H1 (cell line): Measurements from ENCODE around the gene SPINT1. TPM values are rescaled to one million over a fixed set of nuclear protein-coding genes. Genes with fewer than 3 reads are reported as not detected.

Source experiments
- CTCF ChIA-PET: fragments of 300-600 bp; sonication (Branson Sonifier 250); formaldehyde crosslinking; loops from one replicate; lab custom pipeline; 2021; ENCODE audit not compliant: partially characterized antibody; lab: Charles Lee
- POLR2A ChIA-PET: fragments of 300-600 bp; sonication (Branson Sonifier 250); formaldehyde crosslinking; loops from one replicate; lab custom pipeline; 2021; ENCODE audit warnings: inconsistent platforms; ENCODE audit not compliant: partially characterized antibody; lab: Charles Lee
- DNase-seq, 2 experiments: peaks; one replicate each; pipeline versions ENCODE4 v3.0.0 to v3.0.0-alpha.2; 2010 to 2022; ENCODE audit warnings: low spot score in 2 of 2, low read depth in 1 of 2, mixed read lengths in 1 of 2
- FAIRE-seq: peaks from 2 replicates; lab custom pipeline; 2011; peaks lifted over from hg19 to GRCh38; lab: Jason Lieb, UNC
- H2AFZ ChIP-seq: 2 replicates; pipeline ENCODE4 v1.8.1; 2012; ENCODE audit warnings: low read length, inconsistent platforms
- H2AK5ac ChIP-seq: 2 replicates; pipeline ENCODE4 v1.6.1; 2013; ENCODE audit warnings: low read depth, low read length
- H2BK120ac ChIP-seq: replicated peaks from 2 replicates; pipeline ENCODE3; 2013; ENCODE audit warnings: low read depth, low read length, inconsistent platforms
- H2BK12ac ChIP-seq: 2 replicates; pipeline ENCODE4 v1.6.1; 2013; ENCODE audit warnings: low read depth, low read length
- H2BK15ac ChIP-seq: 2 replicates; pipeline ENCODE4 v1.6.1; 2013; ENCODE audit warnings: low read length
- H2BK20ac ChIP-seq: 2 replicates; pipeline ENCODE4 v1.6.1; 2013; ENCODE audit warnings: low read length
- H2BK5ac ChIP-seq: 2 replicates; pipeline ENCODE4 v1.6.1; 2013; ENCODE audit warnings: low read depth, low read length
- H3K14ac ChIP-seq: 2 replicates; pipeline ENCODE4 v1.6.1; 2013; ENCODE audit warnings: inconsistent platforms; ENCODE audit not compliant: insufficient read length
- H3K18ac ChIP-seq: 2 replicates; pipeline ENCODE4 v1.6.1; 2013; ENCODE audit warnings: low read length; ENCODE audit errors: extremely low read depth
- H3K23ac ChIP-seq: 2 replicates; pipeline ENCODE4 v1.6.1; 2013; ENCODE audit warnings: inconsistent platforms; ENCODE audit not compliant: insufficient read length
- H3K23me2 ChIP-seq: 2 replicates; pipeline ENCODE4 v1.6.1; 2013; ENCODE audit warnings: low read depth, low read length
- H3K27ac ChIP-seq: 2 replicates; pipeline ENCODE4 v1.6.1; 2011; ENCODE audit warnings: low read depth, low read length, inconsistent platforms
- H3K27me3 ChIP-seq, 4 experiments: replicated peaks in 1 of 4; 1 replicate in 1 of 4; 2 replicates in 3 of 4; pipeline versions ENCODE4 v1.6.1 to v1.8.1; 2011 to 2013; ENCODE audit warnings: low read length in 3 of 4, mild to moderate bottlenecking in 3 of 4, inconsistent platforms in 2 of 4, mixed read lengths in 2 of 4, moderate library complexity in 1 of 4; ENCODE audit not compliant: control insufficient read depth in 3 of 4, insufficient read depth in 3 of 4; ENCODE audit errors: extremely low read depth in 1 of 4
- H3K36me3 ChIP-seq, 4 experiments: 2 replicates each; pipeline versions ENCODE4 v1.6.1 to v1.8.1; 2011 to 2013; ENCODE audit warnings: mild to moderate bottlenecking in 4 of 4, low read length in 3 of 4, moderate library complexity in 2 of 4, control low read depth in 1 of 4, inconsistent platforms in 1 of 4; ENCODE audit not compliant: insufficient read depth in 4 of 4, control insufficient read depth in 2 of 4
- H3K4ac ChIP-seq: replicated peaks from 2 replicates; pipeline ENCODE3; 2013; ENCODE audit warnings: low read length, low read depth, mixed read lengths, inconsistent platforms; ENCODE audit not compliant: insufficient read length
- H3K4me1 ChIP-seq, 4 experiments: replicated peaks in 1 of 4; 1 replicate in 1 of 4; 2 replicates in 3 of 4; pipeline versions ENCODE4 v1.6.1 to v1.8.1; 2011 to 2013; ENCODE audit warnings: low read length in 3 of 4, inconsistent platforms in 2 of 4, mixed read lengths in 1 of 4; ENCODE audit not compliant: insufficient read depth in 4 of 4, control insufficient read depth in 3 of 4
- H3K4me2 ChIP-seq, 2 experiments: 2 replicates each; pipeline versions ENCODE4 v1.6.1 to v1.8.1; 2011 to 2013; ENCODE audit warnings: low read depth in 2 of 2, low read length in 2 of 2, control low read depth in 1 of 2, inconsistent platforms in 1 of 2, mild to moderate bottlenecking in 1 of 2; ENCODE audit not compliant: insufficient read depth in 1 of 2
- H3K4me3 ChIP-seq, 4 experiments: fragments of 200-600, 300-600 bp in 1 of 4; sonication (generic), shearing (Covaris generic), sonication (Bioruptor Twin) in 1 of 4; 2 replicates each; pipeline versions ENCODE4 v1.5.1 to v1.8.1; 2011 to 2016; ENCODE audit warnings: low read length in 4 of 4, low read depth in 3 of 4, control low read depth in 2 of 4, inconsistent platforms in 2 of 4, mild to moderate bottlenecking in 2 of 4, mixed read lengths in 1 of 4, moderate library complexity in 1 of 4; ENCODE audit not compliant: insufficient read depth in 2 of 4; ENCODE audit errors: extremely low read depth in 1 of 4
- H3K56ac ChIP-seq: replicated peaks from 2 replicates; pipeline ENCODE3; 2013; ENCODE audit warnings: low read depth, mild to moderate bottlenecking, mixed read lengths, low read length, inconsistent platforms; ENCODE audit not compliant: insufficient read length
- H3K79me1 ChIP-seq: 2 replicates; pipeline ENCODE4 v1.6.1; 2013; ENCODE audit warnings: low read depth, low read length, control low read depth
- H3K79me2 ChIP-seq, 2 experiments: 2 replicates each; pipeline versions ENCODE4 v1.6.1 to v1.8.1; 2012 to 2013; ENCODE audit warnings: low read length in 2 of 2, mild to moderate bottlenecking in 2 of 2, inconsistent platforms in 1 of 2; ENCODE audit not compliant: insufficient read depth in 2 of 2, control insufficient read depth in 1 of 2
- H3K9ac ChIP-seq, 4 experiments: replicated peaks in 1 of 4; 1 replicate in 1 of 4; 2 replicates in 3 of 4; pipeline versions ENCODE4 v1.6.1 to v1.8.1; 2011 to 2013; ENCODE audit warnings: low read depth in 3 of 4, low read length in 3 of 4, control low read depth in 2 of 4, mild to moderate bottlenecking in 2 of 4, moderate library complexity in 2 of 4, inconsistent platforms in 1 of 4; ENCODE audit errors: extremely low read depth in 1 of 4
- H3K9me3 ChIP-seq, 2 experiments: 2 replicates each; pipeline versions ENCODE4 v1.6.1 to v1.8.1; 2012 to 2013; ENCODE audit warnings: mild to moderate bottlenecking in 2 of 2, moderate library complexity in 2 of 2, control low read depth in 1 of 2, inconsistent platforms in 1 of 2, low read depth in 1 of 2, low read length in 1 of 2, mixed read lengths in 1 of 2; ENCODE audit not compliant: insufficient read depth in 2 of 2
- H4K20me1 ChIP-seq, 2 experiments: replicated peaks in 1 of 2; 2 replicates each; pipeline versions ENCODE3 to v1.8.1; 2011 to 2013; ENCODE audit warnings: inconsistent platforms in 2 of 2, low read length in 2 of 2, mild to moderate bottlenecking in 1 of 2; ENCODE audit not compliant: insufficient read depth in 2 of 2, control insufficient read depth in 1 of 2
- H4K5ac ChIP-seq: 2 replicates; pipeline ENCODE4 v1.6.1; 2013; ENCODE audit warnings: low read length, low read depth, mixed read lengths, inconsistent platforms; ENCODE audit not compliant: insufficient read length
- H4K8ac ChIP-seq: 2 replicates; pipeline ENCODE4 v1.8.0; 2013; ENCODE audit warnings: mild to moderate bottlenecking, moderate library complexity, low read length, inconsistent platforms; ENCODE audit not compliant: insufficient read depth; ENCODE audit errors: extremely low read depth
- H4K91ac ChIP-seq: replicated peaks from 2 replicates; pipeline ENCODE3; 2013; ENCODE audit warnings: low read length, mixed read lengths, inconsistent platforms; ENCODE audit not compliant: insufficient read length
- CTBP2 ChIP-seq: IDR thresholded peaks from 2 replicates; pipeline ENCODE4 v1.7.0; 2011; ENCODE audit warnings: borderline replicate concordance, mild to moderate bottlenecking, moderate library complexity, mixed read lengths, low read length; ENCODE audit not compliant: insufficient read depth, insufficient read length
- EGR1 ChIP-seq: IDR thresholded peaks from 2 replicates; pipeline ENCODE4 v1.6.1; 2011; ENCODE audit warnings: low read depth, low read length, borderline replicate concordance
- FOSL1 ChIP-seq: IDR thresholded peaks from 2 replicates; pipeline ENCODE4 v1.6.1; 2011; ENCODE audit warnings: mild to moderate bottlenecking, low read depth, low read length, moderate library complexity; ENCODE audit not compliant: insufficient read depth
- JUN ChIP-seq: IDR thresholded peaks from 2 replicates; pipeline ENCODE4 v1.6.1; 2011; ENCODE audit warnings: low read depth, mild to moderate bottlenecking, improper control_type of control experiment, low read length
- JUND ChIP-seq: IDR thresholded peaks from 2 replicates; pipeline ENCODE4 v1.6.1; 2011; ENCODE audit warnings: mild to moderate bottlenecking, improper control_type of control experiment, low read length
- MAFK ChIP-seq: IDR thresholded peaks from 2 replicates; pipeline ENCODE4 v1.6.1; 2012; ENCODE audit warnings: low read depth, mild to moderate bottlenecking, improper control_type of control experiment, low read length
- MAX ChIP-seq: IDR thresholded peaks from 2 replicates; pipeline ENCODE4 v1.6.1; 2012; ENCODE audit warnings: inconsistent platforms
- SIX5 ChIP-seq: IDR thresholded peaks from 2 replicates; pipeline ENCODE4 v1.6.1; 2011; ENCODE audit warnings: mild to moderate bottlenecking, low read depth, low read length
- SRF ChIP-seq: IDR thresholded peaks from 2 replicates; pipeline ENCODE4 v1.6.1; 2011; ENCODE audit warnings: mild to moderate bottlenecking, low read depth, low read length, moderate library complexity
- USF2 ChIP-seq: IDR thresholded peaks from 2 replicates; pipeline ENCODE4 v1.6.1; 2011; ENCODE audit warnings: low read length, improper control_type of control experiment
- WGBS, 2 experiments: shearing (Covaris generic) in 1 of 2; methylation state at CpG; one replicate each; pipeline versions ENCODE4 v1.1.6 to v1.1.7; 2013 to 2015; ENCODE audit warnings: low lambda C conversion rate in 2 of 2, mixed read lengths in 2 of 2, inconsistent platforms in 1 of 2, low coverage in 1 of 2, missing lambda C conversion rate in 1 of 2; ENCODE audit not compliant: insufficient replicate concordance in 2 of 2, insufficient coverage in 1 of 2, insufficient read length in 1 of 2; ENCODE audit errors: extremely low coverage in 1 of 2, missing lambda C conversion rate in 1 of 2; 5-methylcytosine and 5-hydroxymethylcytosine counted together
- polyA plus RNA-seq, 7 experiments: library from polyadenylated mRNA; depleted of rRNA in 3 of 7; stranded (reverse) in 5 of 7; unstranded in 2 of 7; fragments of >200 nt in 5 of 7; fragments of 200-250 nt in 2 of 7; gene quantifications; 1 replicate in 5 of 7; 2 replicates in 1 of 7; 4 replicates in 1 of 7; pipeline versions ENCODE4 v1.2.1 to v1.2.3, GENCODE V29; 2011 to 2013; ENCODE audit warnings: missing spikeins in 2 of 7, mixed read lengths in 2 of 7
- total RNA-seq: library from RNA; stranded (reverse); fragmentation: NEBNext Ultra II Directional; extraction: Animal tissue kit (Norgen Biotek cat#: 25700); gene quantifications from 2 replicates; pipeline ENCODE4 v1.2.1, GENCODE V29; 2021

The SPINT1 gene
- total and polyA plus RNA-seq, 2 of the 8 experiments (the other 6 are each of a cell fraction or from before 2014, with no cell fraction given) = 117 to 155 TPM

GRCh38 chr15:40906991-40907802 lies 63.3 kb downstream of the SPINT1 start:
- H3K14ac ChIP-seq = no peak overlapping the region
- H3K36me3 ChIP-seq = peaks cover 6 to 19% (median 10%) of the 10 kb centered on the region in 4 experiments; a peak in 5 of 8 replicates
- no peak overlapping the region for H2AFZ ChIP-seq
- peak overlapping the region; percentile 45 to 92 for H3K4me2 ChIP-seq
- no peak overlapping the region for H2BK12ac ChIP-seq
- peaks cover 0 to 18% (median 12%) of the 10 kb centered on the region in 4 experiments; a peak in 6 of 7 replicates for H3K4me1 ChIP-seq
- peaks cover 6% of the 10 kb centered on the region; the same call in 1 of the 2 replicates for H3K23me2 ChIP-seq
- no peaks in the 10 kb centered on the region for H3K79me1 ChIP-seq
- H3K27me3 ChIP-seq = no peaks in the 10 kb centered on the region; a peak in 1 of 7 replicates
- H4K20me1 ChIP-seq = peaks cover 15 to 16% of the 10 kb centered on the region in 2 experiments
- H2AK5ac ChIP-seq = no peak overlapping the region; the same call in 1 of the 2 replicates
- ChIA-PET POLR2A (interaction anchor here (0.8 to 11.5 kb wide), 12 partner anchors 8 to 151 kb away, joined by 3 to 209 read pairs (median 5); partner anchors contain the start of genes CHAC1, DLL4 and VPS18), CTCF (interaction anchor here (0.6 to 20.6 kb wide), 21 partner anchors 11 to 889 kb away, joined by 3 to 619 read pairs (median 17); partner anchors contain the start of genes CHAC1, DLL4 and VPS18)
- no peak overlapping the region for H4K5ac ChIP-seq
- no peak overlapping the region for H4K8ac ChIP-seq
- no peak overlapping the region for H4K91ac ChIP-seq
- H2BK5ac ChIP-seq = no peak overlapping the region; the same call in 1 of the 2 replicates
- H3K79me2 ChIP-seq = no peaks in the 10 kb centered on the region
- H3K56ac ChIP-seq = no peak overlapping the region
- peak overlapping the region in 3 of 4 experiments; percentile 25 to 62 (median 47); a peak in 5 of 8 replicates for H3K4me3 ChIP-seq
- no peak overlapping the region for H3K4ac ChIP-seq
- no peaks in the 10 kb centered on the region for H3K9me3 ChIP-seq
- H3K27ac ChIP-seq = no peak overlapping the region
- no peak for DNase-seq
- H3K9ac ChIP-seq = no peak overlapping the region
- no peak overlapping the region for H2BK120ac ChIP-seq
- no peak overlapping the region for H3K18ac ChIP-seq
- 62% methylated on average over 21 of the region's 22 CpGs; no CpG with 5 or more reads in 1 of the 2 experiments for WGBS, 2 experiments
- H3K23ac ChIP-seq = no peak overlapping the region
- no peak for FAIRE-seq
- no peak overlapping the region for H2BK20ac ChIP-seq
- 0 out of 2 replicates have a peak overlapping the region, but pooled peaks have one; percentile 61 for H2BK15ac ChIP-seq
- TF ChIP-seq USF2 = no peak
- no peak for TF ChIP-seq FOSL1
- TF ChIP-seq MAX = 0 out of 2 replicates have a peak, but pooled peaks have one; percentile 13
- TF ChIP-seq JUN = no peak
- no peak for TF ChIP-seq MAFK
- no peak for TF ChIP-seq SRF
- TF ChIP-seq SIX5 = no peak
- TF ChIP-seq EGR1 = peak; percentile 45; the same call in 1 of the 2 replicates
- no peak for TF ChIP-seq CTBP2
- TF ChIP-seq JUND = no peak
